Stimulated activated CD8-positive, alpha-beta memory T cell treated with anti-CD3 and anti-CD28 coated beads, Interleukin-12 subunit alpha, Interleukin-12 subunit beta, amount 100 ng/mL, for 24 hours (primary cell): ENCODE results near the gene KRT74.

Experiments
- DNase-seq: peaks from one replicate; pipeline ENCODE4 v3.0.0-alpha.2; 2020; ENCODE audit errors: extremely low read depth

KRT74 gene

DNA sequence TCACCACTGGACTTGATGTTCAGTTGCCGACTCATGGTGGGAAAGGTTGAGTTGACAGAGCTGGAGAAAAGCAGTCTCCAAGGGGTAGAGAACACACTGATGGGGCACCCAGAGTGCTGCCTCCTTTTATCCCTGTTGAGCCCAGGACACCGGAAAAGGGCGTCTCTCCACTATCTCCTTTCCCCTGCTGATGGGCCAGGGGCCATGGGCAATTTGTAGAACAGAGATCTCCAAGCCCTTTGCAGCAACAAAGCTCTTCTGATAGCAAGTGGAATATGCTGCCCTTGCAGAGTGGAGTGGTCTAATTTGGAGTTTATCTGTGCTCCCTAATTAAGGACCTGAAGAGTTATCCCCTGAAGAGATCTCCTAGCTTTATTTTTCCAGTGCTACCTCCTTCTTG lies at the start of gene KRT74:
TSS of gene KRT74 (minus strand) at position 101 of the 400 bp plus-strand sequence. CDS start at position 35, 66 bp downstream.
- DNase-seq = no peak

DNA sequence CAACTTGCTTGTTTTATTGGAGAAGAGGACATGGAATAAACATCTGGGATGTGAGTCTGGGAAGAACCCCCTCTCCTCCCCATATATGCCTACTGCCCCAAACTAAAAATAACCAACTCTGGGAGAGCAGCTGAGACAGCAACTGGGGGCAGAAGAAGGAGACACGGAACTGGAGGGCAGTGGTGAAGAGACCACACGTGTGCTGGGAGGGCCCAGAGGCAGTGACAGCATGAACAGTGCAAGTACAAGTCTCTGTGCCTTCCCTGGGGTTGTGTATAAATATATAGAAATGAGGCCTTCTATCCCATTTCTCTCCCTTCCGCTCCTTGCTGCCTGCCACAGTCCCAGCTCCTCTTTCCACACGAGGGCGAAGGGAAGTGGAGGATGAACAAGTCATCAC lies 48.7 kb upstream of the KRT74 start:
- DNase-seq = no peak

DNA sequence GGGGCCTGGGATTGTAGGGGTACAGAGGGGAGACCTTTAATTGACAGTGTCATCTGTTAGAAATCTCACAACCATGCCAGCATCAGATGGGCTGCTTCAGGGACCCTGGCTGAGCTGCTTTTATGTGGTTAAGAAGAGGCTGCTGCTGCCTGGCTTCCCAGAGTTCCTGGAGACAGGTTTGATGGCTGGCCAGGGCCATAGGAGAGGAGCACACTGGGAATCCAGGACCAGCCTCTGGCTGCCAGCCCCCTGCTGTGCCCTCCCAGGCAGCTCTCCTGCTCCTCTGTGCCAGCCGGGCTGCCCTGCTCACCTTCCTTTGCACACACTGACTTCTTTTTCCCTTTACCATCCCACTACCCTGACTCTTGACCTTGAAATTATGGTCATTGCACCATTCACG lies 45.2 kb upstream of the KRT74 start:
- DNase-seq = no peak

DNA sequence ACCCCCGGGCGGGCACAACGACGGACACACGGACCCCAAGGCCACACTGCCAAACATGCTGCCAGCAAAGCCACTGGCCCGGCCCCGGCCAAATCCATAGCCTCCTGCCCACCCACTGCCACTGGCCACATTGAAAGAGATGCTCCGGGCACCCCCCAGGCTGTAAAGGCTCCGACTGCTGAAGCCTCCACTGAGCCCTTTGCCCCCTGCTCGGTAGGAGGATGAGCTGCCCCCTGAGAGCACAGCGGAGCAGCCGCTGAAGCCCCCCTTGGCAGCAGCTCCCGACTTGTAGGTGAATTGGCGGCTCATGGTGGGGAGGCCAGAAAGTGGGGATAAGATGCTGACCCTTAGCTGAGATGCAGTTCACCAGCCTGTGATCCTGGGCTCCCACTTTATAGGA lies 44.6 kb upstream of the KRT74 start, which contains the start of gene KRT73:
TSS of gene KRT73 (minus strand) at position 344 of the 400 bp plus-strand sequence. CDS start at position 309, 35 bp downstream.
- DNase-seq = no peak

DNA sequence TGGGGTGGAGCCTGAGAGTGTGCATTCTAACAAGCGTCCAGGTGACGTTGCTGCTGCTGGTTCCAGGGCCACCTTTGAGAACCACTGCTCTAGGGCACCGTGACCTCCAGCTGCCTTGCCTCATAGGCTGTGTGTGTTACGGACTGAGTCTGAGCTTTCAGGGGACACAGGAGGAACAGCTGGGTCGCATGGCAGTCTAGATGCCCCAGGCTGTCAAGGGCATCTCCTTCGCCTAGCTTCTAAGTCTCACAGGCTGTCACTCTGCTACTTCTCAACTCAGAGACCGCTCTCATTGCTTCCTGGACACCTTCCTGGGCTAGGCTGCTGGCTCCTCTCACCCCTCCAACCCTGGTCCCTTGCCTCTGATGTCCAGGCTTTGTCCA lies 43.8 kb upstream of the KRT74 start:
- no peak for DNase-seq

DNA sequence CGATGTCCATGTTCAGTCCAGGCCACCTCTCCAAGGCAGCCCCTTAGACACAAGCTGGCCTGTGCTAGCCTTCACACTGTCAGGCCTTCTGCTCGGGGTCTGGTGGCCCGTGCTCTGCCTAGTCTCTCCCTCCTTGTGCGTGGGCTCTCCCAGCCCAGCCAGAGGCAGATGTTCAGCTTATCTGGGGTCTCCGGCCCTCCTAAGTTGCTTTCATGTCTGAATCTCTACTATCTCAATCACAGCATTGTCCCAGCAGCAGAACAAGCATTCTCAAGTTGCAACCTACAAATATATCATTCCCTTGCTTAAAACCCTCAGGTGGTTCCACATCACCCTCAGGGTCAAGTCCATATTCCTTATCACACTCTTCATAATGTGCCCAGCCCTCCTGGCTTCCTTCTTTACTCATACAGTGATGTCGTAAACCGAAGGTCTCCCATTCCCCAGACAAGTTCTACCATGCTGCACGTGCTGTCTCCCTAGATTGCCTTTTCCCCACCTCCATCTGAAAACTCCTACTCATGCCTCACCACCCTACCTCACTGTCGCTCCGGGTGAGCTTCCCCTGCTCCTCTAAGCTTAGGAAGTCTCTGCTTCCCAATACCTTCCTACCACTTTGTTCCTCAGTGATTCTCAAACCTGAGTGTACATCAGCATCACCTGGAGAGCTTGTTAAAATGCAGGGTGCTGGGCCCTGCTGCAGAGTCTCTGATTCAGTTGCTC lies 43.2 kb upstream of the KRT74 start:
- DNase-seq = no peak

DNA sequence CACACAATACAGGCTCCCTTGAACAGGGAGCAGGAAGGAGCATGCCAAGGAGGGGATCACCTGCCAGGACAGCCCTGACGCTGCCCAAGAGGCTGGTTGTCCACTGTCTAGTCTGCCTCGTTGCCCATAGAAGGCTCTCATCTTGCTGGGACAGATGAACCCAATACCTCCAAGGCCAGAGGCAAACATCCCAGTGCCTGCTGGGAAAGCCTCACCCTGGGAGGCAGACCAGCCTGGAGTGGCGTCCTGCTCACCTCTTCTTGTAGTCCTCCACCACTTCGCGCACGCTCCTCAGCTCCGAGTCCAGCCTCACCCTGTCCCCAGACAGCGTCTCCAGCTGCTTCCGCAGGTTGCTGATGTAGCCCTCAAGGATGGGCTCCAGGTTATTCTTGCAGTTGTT lies 42.3 kb upstream of the KRT74 start:
- no peak for DNase-seq

DNA sequence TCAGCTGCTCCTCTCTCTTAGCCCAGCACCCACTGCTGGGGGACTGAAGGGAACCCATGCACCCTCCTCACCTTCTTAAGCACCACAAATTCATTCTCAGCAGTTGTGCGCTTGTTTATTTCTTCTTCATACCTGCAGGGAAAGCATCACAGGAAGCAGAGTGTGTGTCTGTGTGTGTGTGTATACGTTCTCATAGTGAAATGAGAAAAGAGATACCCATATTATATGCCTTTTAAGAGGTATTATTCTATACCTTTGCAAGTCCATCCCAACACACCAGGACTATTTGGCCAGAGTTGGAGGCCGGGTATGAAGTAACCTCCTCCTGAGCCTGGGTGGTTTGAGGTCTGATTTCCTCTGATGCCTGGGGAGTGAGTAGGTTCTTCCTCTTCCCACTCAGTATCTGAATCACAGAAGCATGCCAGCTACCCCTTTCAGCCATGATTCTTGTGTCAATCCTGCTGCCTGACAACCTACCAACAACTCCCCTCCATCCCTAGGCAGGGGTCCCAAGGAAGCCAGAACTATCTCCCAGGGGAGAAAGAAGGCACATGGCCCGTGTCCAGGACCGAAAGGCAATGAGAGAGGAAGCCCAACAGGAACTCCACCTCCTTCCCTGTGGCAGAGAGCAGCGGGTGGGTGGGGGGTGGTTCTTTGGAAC lies 41.7 kb upstream of the KRT74 start:
- no peak for DNase-seq

DNA sequence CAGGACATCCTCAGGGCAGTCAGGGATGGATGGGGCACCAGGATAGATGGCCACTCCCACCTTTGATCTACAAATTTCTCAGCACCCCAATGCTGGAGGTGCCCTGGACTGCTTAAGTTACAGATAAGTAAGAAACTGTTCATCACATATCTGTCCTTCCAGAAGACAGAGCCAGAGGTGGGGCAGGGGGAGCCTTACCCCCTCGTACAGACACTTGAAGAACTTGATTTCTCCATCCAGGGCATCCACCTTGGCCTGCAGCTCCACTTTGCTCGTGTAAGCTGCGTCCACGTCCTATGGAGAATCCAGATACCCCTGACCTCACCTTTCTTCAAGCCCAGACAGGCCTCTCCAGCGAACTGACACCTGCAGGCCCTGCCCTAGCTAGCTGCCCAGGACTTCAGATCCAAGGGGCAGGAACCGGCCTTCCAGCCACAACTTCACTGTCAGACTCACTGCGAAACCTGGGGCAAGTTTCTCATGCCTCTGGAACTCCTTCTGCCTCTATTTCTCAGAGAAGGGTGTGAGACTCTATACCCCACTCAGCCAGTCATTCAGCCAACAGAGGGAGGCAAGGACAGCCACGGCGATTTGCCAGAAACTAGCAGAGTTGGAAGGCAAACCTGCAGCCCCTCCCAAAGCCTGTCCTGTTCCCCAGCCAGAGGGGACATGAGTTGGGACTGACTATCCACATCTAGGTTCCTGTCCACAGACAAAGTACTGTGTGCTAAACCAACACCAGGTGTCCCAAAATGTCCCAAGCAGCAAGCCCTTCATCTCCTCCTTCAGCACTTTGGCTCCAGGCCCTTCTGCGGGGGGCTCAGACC lies 41.0 kb upstream of the KRT74 start:
- DNase-seq = no peak

DNA sequence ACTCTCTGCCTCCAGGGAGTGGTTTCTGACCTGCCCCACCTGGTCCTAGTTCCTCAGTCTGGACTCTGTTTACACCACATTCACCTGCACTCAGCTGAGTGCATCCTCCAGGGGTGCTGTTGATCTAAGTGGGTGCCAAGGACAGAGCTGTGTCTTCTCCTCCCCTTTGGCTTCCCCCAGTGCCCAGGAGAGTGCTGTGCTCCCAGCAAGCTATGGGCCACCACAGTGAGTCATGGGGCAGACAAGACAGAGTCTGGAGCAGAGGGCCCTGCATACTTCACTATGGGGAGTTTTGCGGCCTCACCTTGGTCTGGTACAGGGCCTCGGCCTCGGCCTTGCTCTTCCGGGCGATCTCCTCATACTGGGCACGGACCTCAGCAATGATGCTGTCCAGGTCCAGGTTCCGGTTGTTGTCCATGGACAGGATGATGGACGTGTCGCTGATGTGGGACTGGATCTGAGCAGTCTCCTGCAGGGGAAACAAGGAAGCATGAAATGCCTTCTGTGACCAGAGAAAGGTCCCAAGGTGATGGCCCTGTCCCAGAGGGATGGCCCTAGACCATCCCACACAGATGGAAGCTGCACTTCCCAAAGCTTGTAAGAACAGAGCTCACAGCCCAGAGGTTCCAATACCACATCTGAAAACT lies 39.9 kb upstream of the KRT74 start:
- no peak for DNase-seq

DNA sequence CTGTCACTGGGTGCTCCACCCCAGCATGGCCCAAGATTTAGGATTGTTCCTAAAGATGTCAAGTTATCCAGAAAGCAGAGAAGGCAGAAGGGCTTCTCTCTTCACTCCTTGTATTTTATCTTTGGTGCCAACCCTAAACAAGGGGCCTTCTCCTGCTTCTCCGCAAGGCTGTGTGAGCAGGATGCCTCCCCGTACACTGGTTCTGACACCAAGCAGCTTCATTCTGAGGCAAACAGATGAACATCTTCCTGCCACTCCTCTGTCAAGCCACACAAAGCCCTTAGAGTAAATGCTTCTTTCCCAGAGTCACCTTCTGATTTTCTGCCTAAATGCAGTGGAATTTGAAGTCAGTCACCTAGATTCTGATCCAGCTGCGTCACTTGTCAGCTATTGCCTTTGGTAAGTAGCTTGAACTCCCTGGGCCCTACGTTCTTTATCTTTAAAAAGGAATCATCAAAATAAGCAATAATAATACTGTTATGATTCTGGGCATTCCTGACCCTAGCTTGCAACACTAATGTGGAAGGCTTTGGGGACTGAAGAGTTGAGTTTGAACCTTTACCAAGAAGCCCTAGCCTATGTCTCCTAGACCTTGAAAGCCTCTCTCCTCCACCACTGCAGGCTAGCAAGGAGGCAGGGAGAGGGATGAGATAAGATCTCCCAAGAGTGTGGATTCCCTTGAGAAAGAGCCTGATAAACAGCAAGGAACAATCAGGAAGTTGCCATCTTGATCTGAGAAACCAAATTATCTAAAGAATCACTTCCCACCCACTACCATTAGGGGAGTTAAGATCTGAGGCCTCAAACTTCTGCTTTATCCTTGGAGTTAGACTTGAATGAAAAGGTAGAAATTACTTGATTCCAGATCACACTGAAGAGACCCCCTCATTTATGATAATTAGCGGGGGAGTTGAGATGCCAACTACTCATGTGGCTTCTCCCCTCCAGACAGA lies 39.1 kb upstream of the KRT74 start:
- no peak for DNase-seq

DNA sequence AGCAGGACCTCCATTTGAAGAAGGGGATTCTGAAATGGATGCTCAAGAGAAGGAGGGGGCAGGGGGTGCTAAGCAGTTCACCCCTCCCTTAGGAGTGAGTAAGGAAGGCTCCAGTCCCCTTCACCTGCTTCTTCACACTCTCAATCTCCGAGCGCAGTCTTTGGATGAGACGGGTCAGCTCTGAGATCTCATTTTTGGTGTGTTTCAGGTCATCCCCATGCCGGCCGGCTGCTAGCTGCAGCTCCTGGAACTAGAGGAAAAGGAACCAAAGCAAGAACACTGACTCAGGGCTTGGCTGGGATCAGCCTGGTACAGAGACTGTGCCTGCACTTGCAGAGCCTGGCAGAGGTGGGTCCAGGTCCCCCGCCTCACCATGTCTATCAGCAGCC lies 37.4 kb upstream of the KRT74 start:
- no peak for DNase-seq

DNA sequence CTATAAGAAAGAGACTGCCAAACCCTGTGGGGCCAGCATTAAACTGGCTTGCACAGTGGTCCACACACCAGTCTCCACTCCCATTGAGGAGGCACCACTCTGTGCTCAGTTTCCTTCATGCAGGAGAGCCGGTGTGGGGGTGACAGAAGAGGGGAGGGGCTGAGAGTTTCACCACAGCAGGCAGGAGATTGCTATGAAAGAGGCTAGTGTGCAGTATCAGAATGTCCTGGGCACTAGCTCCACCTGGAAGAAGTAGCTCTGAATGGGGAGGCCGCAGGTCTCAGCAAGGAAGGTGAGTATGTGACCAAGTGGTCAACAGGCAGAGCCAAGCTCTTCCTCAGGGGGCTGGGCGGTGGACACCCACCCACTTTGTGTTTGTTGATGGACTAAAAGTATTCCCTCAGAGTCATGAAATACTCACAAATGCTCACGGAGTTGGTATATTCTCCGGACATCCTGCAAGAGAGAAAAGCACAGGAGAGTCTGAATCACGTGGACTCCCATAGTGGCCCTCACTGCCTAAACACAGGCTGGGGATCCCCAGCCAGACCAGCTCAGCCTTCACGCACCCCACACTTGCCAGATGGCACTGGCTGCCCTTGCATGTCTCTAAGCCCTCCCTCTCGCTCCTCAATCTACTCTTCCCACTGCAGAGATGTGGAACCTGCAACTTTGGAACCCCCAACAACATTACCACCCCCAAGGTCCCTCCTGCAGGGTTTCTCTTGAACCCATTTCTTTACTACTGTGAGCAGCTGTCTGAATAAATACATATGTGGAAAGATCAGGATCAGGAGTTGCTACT lies 35.4 kb upstream of the KRT74 start:
- no peak for DNase-seq

DNA sequence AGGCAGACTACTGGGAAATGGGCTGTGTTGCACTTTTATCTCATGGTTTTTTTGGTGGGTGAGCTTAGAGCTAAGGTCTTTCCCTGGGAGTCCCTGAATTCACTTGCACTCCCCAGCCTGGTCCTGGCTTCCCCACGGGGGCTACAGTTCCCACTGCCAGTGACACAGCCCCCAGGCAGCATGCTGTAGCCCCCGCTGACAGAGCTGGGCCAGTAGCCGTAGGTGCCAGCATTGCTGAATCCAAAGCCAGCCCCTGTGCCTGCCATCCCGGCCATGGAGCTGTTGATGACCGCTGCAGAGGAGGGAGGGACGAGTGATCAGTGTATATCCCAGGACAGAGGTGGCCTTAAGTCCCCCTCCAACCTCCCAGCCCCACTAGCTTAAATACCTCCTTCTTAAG lies 34.5 kb upstream of the KRT74 start:
- no peak for DNase-seq

DNA sequence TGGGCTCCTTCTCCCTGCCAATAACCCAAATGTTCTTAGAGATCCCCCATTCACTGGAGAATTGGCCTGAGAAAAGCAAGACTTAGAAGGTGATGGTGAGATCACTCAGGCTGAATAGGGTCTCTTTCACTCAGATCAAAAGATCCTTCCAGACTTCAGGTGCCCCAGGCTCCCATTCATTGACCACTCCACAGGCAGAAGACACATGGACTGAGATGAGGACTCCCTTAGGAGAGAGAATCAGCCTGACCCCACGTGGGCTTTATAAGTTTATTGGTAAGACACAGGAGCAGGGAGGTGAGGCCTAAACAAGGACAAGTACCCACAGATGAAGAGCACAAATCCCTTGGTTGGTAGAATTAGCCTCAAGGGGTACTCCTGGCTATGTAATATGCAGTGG lies 33.7 kb upstream of the KRT74 start:
- DNase-seq = no peak

DNA sequence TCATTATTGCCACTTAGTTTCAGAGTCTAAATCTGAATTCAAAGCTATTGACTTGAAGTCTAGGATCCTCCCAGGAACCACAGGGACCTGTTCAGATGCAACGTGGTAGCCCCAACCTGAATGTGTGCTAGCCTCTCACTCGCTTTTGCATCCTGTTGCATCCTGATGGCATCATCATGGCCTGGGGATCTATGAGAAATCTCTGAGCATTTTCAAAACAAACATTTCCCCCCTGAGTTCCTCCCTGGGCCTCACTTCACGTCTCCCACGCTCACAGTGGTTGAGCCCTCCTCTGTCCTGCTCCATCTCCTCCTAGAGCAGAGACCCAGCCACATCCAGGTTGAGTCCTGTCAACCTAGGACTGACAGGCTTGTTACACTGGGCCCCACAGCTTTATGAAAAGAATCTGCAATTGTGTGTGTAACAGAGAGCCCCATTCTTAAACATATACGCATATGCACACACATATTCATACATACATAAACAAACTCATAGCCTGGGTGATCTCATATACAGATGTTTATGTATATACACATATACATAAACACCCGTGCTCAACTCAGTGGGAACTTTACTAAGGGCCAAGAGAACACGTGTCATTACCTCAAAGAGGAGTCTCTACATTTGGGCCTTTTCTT lies 33.1 kb upstream of the KRT74 start:
- DNase-seq = no peak

DNA sequence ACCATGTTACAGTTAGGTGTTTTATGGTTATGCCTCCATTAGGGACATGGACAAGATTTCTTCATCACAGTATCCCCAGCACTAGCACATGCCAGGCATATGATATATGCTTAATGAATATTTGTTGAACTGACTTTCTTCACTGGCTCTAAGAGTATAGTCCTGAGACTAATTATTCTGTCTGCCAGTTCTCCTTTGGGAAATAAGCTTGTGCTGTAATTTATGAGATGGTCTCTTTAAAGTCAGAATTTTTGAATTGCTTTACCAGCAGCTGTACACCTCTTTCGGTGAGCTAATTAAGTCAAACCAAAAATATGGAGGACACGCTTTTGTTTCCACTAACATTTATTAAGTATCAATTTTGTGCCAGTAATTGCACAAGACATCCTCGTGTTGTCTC lies 32.5 kb upstream of the KRT74 start:
- DNase-seq = no peak

DNA sequence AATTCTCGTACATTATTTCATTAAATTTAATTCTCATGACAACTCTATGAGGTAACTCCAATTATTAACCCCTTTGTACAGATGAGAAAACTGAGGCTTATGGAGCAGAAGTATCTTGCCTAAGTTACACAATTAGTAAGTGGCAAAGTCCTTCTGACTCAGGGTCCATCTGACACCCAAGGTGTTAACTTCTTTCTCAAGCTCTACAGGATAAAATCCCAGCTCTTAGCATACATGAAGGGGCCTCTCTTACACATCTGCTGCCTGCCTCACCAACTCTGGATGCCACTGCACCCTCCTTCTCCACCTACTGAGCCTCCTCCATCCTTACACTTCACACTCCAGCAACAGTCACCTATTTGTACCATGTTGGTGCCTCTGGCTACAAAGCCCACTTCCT lies 31.9 kb upstream of the KRT74 start:
- DNase-seq = no peak

DNA sequence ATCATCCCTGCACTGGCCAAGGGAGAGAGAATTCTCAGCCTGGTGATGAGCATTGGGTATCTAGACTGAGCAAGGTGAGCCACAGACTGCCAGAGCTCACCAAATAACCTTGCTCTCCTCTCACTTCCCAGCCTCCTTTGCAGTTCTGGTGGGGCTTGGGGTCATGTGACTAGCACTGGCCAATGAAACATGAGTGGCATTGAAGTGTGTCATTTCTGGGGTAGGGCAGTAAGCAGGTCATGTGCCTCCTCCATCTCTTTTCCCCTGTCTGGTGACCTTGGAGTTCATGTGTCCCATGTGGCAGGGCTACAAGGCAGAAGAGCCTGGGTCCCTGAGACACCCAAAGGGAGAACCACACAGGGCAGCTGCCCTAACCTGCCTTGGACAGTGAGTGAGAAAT lies 31.2 kb upstream of the KRT74 start:
- no peak for DNase-seq

DNA sequence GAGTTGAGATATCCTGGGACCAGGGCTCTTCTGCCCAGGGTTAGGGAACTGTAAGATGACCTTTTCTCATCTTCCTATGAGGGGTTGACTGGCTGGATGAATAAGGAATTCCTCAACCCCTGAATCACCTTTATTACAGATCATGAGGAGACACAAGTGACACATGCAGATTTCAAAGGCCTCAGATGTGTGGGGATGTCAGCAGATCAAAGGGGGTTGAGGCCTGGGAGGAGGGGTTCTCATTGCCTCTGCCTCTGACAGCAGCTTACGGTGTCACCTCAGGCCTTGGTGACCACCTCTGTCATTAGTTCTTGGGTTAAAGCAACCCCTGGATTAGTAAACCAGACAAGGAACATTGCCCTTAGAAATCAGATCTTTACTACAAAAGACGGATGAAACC lies 29.7 kb upstream of the KRT74 start:
- DNase-seq = no peak
